Panc1 (cell line): ENCODE results near the gene PDE6A.
A peak's percentile ranks its signal among the peaks of the same experiment; 100 is the strongest.

Experiments used
- REST ChIP-seq, 2 experiments: IDR thresholded peaks; 2 replicates each; pipeline ENCODE4 v1.6.1; 2011 to 2012; ENCODE audit warnings: low read depth in 2 of 2, control low read depth in 1 of 2, low read length in 1 of 2, mild to moderate bottlenecking in 1 of 2, moderate library complexity in 1 of 2; ENCODE audit not compliant: insufficient read depth in 1 of 2
- TF ChIP-seq, protein P1 (sequence below): fragments of 450-650 bp; IDR thresholded peaks from 2 replicates; pipeline ENCODE4 v1.5.1; 2017; ENCODE audit warnings: mild to moderate bottlenecking

- TF ChIP-seq, protein P1, sequence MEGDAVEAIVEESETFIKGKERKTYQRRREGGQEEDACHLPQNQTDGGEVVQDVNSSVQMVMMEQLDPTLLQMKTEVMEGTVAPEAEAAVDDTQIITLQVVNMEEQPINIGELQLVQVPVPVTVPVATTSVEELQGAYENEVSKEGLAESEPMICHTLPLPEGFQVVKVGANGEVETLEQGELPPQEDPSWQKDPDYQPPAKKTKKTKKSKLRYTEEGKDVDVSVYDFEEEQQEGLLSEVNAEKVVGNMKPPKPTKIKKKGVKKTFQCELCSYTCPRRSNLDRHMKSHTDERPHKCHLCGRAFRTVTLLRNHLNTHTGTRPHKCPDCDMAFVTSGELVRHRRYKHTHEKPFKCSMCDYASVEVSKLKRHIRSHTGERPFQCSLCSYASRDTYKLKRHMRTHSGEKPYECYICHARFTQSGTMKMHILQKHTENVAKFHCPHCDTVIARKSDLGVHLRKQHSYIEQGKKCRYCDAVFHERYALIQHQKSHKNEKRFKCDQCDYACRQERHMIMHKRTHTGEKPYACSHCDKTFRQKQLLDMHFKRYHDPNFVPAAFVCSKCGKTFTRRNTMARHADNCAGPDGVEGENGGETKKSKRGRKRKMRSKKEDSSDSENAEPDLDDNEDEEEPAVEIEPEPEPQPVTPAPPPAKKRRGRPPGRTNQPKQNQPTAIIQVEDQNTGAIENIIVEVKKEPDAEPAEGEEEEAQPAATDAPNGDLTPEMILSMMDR: peak; percentile 52
- no peak for TF ChIP-seq REST (IDR thresholded peaks at IDR 0.05; ENCODE audit: insufficient read depth in 1 of 2, low read depth in 2 of 2, low read length in 1 of 2)
These were observed 42.4 kb downstream of the PDE6A start for GRCh38 chr5:149902177-149902576.
